Stimulated activated CD4-positive, alpha-beta T cell treated with anti-CD3 and anti-CD28 coated beads, Interleukin-15, amount 100 ng/mL, for 24 hours (primary cell): ENCODE results near the gene WDR89.
A peak's percentile ranks its signal among the peaks of the same experiment; 100 is the strongest.
"Not testable (repeated sequence)": the region's sequence is repeated elsewhere in the genome, so short reads cannot be mapped to it uniquely, and the experiment has no call there.

Experiments used
- DNase-seq: peaks from one replicate; pipeline ENCODE4 v3.0.0-alpha.2; 2020

WDR89 gene

GRCh38 chr14:63583046-63583445 is 58.6 kb downstream of the WDR89 start:
- not testable (repeated sequence) for DNase-seq

GRCh38 chr14:63581491-63581890 is 60.2 kb downstream of the WDR89 start:
- no peak for DNase-seq

- DNase-seq, result no peak
Observed at GRCh38 chr14:63578300-63578699, 63.4 kb downstream of the WDR89 start.

GRCh38 chr14:63573581-63573980 is 68.1 kb downstream of the WDR89 start:
- no peak for DNase-seq

- no peak for DNase-seq
Observed at GRCh38 chr14:63565448-63565847, 76.2 kb downstream of the WDR89 start.

- no peak for DNase-seq
Observed at GRCh38 chr14:63564318-63564717, 77.4 kb downstream of the WDR89 start.

GRCh38 chr14:63563370-63564026 is 78.2 kb downstream of the WDR89 start:
- DNase-seq, result no peak

- DNase-seq, result no peak
Observed at GRCh38 chr14:63562405-63562804, 79.3 kb downstream of the WDR89 start.

GRCh38 chr14:63555572-63555971 is 86.1 kb downstream of the WDR89 start:
- peak; percentile 20 for DNase-seq

GRCh38 chr14:63551332-63551731 is 90.3 kb downstream of the WDR89 start:
- DNase-seq, result no peak

GRCh38 chr14:63547798-63548335 is 93.8 kb downstream of the WDR89 start:
- no peak for DNase-seq
